T-cell (primary cell): ENCODE measurements around the gene RPA1. TPM values are rescaled to one million over a fixed set of nuclear protein-coding genes. Genes with fewer than 3 reads are reported as not detected.

Experiments used
- ATAC-seq, 4 experiments: fragments of 200-7000 bp in 3 of 4; fragments of 150-1000 bp in 1 of 4; cut with Tn5 transposase; replicated peaks in 1 of 4; 1 replicate in 3 of 4; 2 replicates in 1 of 4; pipeline ENCODE4 v1.10.0; 2021; ENCODE audit warnings: moderate library complexity in 3 of 4, mild to moderate bottlenecking in 2 of 4, moderate number of reproducible peaks in 1 of 4
- CTCF ChIA-PET, 2 donors: fragments of 300-600 bp; sonication (Branson Sonifier 250); formaldehyde crosslinking; loops; one replicate each; lab custom pipeline; 2022; ENCODE audit warnings: antibody characterized with exemption in 2 of 2; lab: Charles Lee
- POLR2A ChIA-PET, 2 donors: fragments of 300-600 bp; sonication (Branson Sonifier 250); formaldehyde crosslinking; loops; one replicate each; lab custom pipeline; 2022; ENCODE audit warnings: antibody characterized with exemption in 2 of 2; lab: Charles Lee
- DNase-seq, 35 experiments: peaks; one replicate each; pipeline versions ENCODE4 v3.0.0 to v3.0.0-alpha.2; 2013 to 2023
- H3K27ac ChIP-seq: one replicate; pipeline ENCODE4 v1.5.1; 2013; ENCODE audit warnings: low read length
- H3K27me3 ChIP-seq, 2 experiments: replicated peaks in 1 of 2; 1 replicate in 1 of 2; 2 replicates in 1 of 2; pipeline versions ENCODE4 v1.6.1 to v1.7.0; 2013; ENCODE audit warnings: low read length in 1 of 2, mixed read lengths in 1 of 2; ENCODE audit not compliant: control insufficient read depth in 2 of 2, insufficient read depth in 2 of 2; ENCODE audit errors: extremely low read depth in 1 of 2
- H3K36me3 ChIP-seq, 2 donors: 1 replicate in 1 of 2; 2 replicates in 1 of 2; pipeline versions ENCODE4 v1.6.1 to v1.7.0; 2013; ENCODE audit warnings: low read length in 1 of 2; ENCODE audit not compliant: control insufficient read depth in 2 of 2, insufficient read depth in 1 of 2; ENCODE audit errors: extremely low read depth in 1 of 2
- H3K4me1 ChIP-seq, 2 experiments: 1 replicate in 1 of 2; 2 replicates in 1 of 2; pipeline versions ENCODE4 v1.6.1 to v1.7.0; 2013; ENCODE audit warnings: low read length in 2 of 2, mixed read lengths in 1 of 2; ENCODE audit not compliant: insufficient read depth in 2 of 2, control insufficient read depth in 1 of 2; ENCODE audit errors: extremely low read depth in 1 of 2
- H3K4me3 ChIP-seq, 2 donors: 1 replicate in 1 of 2; 2 replicates in 1 of 2; pipeline versions ENCODE4 v1.5.1 to v1.7.0; 2013; ENCODE audit warnings: mild to moderate bottlenecking in 2 of 2, low read length in 1 of 2, moderate library complexity in 1 of 2; ENCODE audit not compliant: control insufficient read depth in 1 of 2; ENCODE audit errors: extremely low read depth in 1 of 2
- H3K9me3 ChIP-seq: 2 replicates; pipeline ENCODE4 v1.7.0; 2013
- H3K27ac Mint-ChIP-seq, 2 donors: one replicate each; pipeline ENCODE4 v1.8.0; 2020 to 2021; ENCODE audit warnings: mild to moderate bottlenecking in 2 of 2, mixed read lengths in 2 of 2
- H3K27me3 Mint-ChIP-seq, 2 donors: one replicate each; pipeline ENCODE4 v1.8.0; 2021 to 2022; ENCODE audit warnings: mixed read lengths in 2 of 2
- H3K36me3 Mint-ChIP-seq: one replicate; pipeline ENCODE4 v1.8.0; 2021; ENCODE audit warnings: mixed read lengths
- H3K4me1 Mint-ChIP-seq, 3 donors: one replicate each; pipeline ENCODE4 v1.8.0; 2020 to 2022; ENCODE audit warnings: mixed read lengths in 3 of 3, mild to moderate bottlenecking in 1 of 3
- H3K4me3 Mint-ChIP-seq, 3 donors: one replicate each; pipeline ENCODE4 v1.8.0; 2020 to 2022; ENCODE audit warnings: mild to moderate bottlenecking in 3 of 3, mixed read lengths in 3 of 3, moderate library complexity in 3 of 3
- H3K9me3 Mint-ChIP-seq, 3 donors: one replicate each; pipeline ENCODE4 v1.8.0; 2020 to 2022; ENCODE audit warnings: mixed read lengths in 3 of 3
- WGBS: methylation state at CpG from one replicate; pipeline ENCODE4 v1.1.5; 2013; ENCODE audit warnings: missing lambda C conversion rate; ENCODE audit not compliant: insufficient coverage; 5-methylcytosine and 5-hydroxymethylcytosine counted together
- total RNA-seq, 35 experiments: library from RNA in 6 of 35; stranded (reverse) in 6 of 35; fragments of 120-200 nt in 1 of 35; gene quantifications; one replicate each; pipeline versions ENCODE4 v1.2.1 to v1.2.4 and lab custom pipeline; 2013 to 2026

Gene RPA1
- total RNA-seq, 5 donors from 2014 or later (not counting 1 experiment from before 2014, with no cell fraction given) = 78.9 to 124 (median 107) TPM

DNA sequence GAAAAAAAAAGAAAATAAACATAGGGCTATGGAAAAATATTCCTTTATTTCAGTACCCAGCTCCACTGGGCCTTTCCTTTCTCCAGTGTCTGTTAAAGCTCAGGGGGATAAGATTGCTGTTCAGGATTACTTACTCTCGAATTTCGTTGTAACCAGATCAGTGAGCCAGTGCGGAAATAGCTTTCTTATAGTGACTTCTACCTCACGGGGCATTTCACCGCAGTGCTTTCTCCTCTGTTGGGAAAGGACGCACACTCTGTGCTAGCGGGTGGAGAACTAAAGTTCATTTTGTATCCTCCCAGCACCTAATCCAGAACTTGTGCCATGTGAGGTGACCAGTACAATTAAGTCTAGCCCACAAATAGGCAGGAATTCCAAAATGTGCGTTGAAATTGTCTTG is 38.3 kb downstream of the RPA1 start:
- H3K27ac ChIP-seq = no peak overlapping the region
- H3K9me3 ChIP-seq = no peaks in the 10 kb centered on the region
- peaks cover 0 to 6% of the 10 kb centered on the region in 2 donors for H3K36me3 ChIP-seq
- CTCF ChIA-PET = no interaction called here
- ATAC-seq (no peak), DNase-seq (no peak)
- peaks cover 28 to 29% of the 10 kb centered on the region in 2 experiments for H3K4me1 ChIP-seq
- H3K36me3 Mint-ChIP-seq = peaks cover 6% of the 10 kb centered on the region
- no peaks in the 10 kb centered on the region for H3K27me3 Mint-ChIP-seq
- H3K9me3 Mint-ChIP-seq = no peaks in the 10 kb centered on the region
- H3K4me3 ChIP-seq = no peak overlapping the region
- H3K4me3 Mint-ChIP-seq = no peak overlapping the region
- peaks cover 39 to 53% (median 47%) of the 10 kb centered on the region in 3 donors for H3K4me1 Mint-ChIP-seq
- POLR2A ChIA-PET = no interaction called here
- H3K27me3 ChIP-seq = no peaks in the 10 kb centered on the region
- 85% methylated on average over 4 of the region's 8 CpGs for WGBS
- peak overlapping the region in 1 of 2 donors; percentile 22 for H3K27ac Mint-ChIP-seq

DNA sequence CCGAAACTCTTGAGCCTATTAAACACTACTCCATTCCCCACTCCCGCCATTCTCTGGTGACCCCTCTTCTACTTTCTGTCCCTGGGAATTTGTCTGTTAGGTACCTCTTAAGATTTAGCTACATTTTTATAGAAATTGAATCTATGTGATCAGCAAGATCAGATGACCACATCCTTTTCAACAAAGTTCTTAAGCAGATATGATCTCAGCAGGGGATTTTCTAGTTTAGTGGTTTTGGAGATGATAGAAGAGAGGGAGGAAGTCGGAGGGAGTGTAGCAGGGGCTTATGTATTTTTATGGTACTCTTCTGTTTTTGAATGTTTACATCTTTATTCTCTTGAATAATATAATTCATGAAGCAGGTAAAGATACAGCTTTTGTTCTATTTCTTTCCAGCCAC is 40.8 kb downstream of the RPA1 start:
- Mint-ChIP-seq H3K36me3 (peaks cover 22% of the 10 kb centered on the region), H3K27ac (peak overlapping the region; percentile 91 to 92), H3K9me3 (no peaks in the 10 kb centered on the region), H3K27me3 (no peaks in the 10 kb centered on the region), H3K4me3 (peak overlapping the region; percentile 28 to 70 (median 54)), H3K4me1 (peaks cover 59 to 74% (median 67%) of the 10 kb centered on the region in 3 donors)
- Histone ChIP-seq H3K4me3 (no peak overlapping the region), H3K27ac (peak overlapping the region; percentile 77), H3K9me3 (no peaks in the 10 kb centered on the region), H3K4me1 (peaks cover 37 to 40% of the 10 kb centered on the region in 2 experiments), H3K36me3 (peaks cover 0 to 15% of the 10 kb centered on the region in 2 donors), H3K27me3 (no peaks in the 10 kb centered on the region)
- DNase-seq (peak in 14 of 35 experiments; percentile 7 to 80 (median 24)), ATAC-seq (peak; percentile 75 to 88 (median 82))
- ChIA-PET CTCF (interaction anchor here in 1 of 2 donors (0.6 to 1.5 kb wide), 4 partner anchors 41 to 245 kb away, joined by 3 to 5 read pairs (median 4); partner anchors contain the start of genes RPA1 and SMYD4), POLR2A (interaction anchor here (0.5 to 0.7 kb wide), 3 partner anchors 151 to 163 kb away, joined by 3 to 8 read pairs (median 3); no protein-coding TSS in a partner anchor)
- 0% methylated on average over 1 of the region's 3 CpGs for WGBS

DNA sequence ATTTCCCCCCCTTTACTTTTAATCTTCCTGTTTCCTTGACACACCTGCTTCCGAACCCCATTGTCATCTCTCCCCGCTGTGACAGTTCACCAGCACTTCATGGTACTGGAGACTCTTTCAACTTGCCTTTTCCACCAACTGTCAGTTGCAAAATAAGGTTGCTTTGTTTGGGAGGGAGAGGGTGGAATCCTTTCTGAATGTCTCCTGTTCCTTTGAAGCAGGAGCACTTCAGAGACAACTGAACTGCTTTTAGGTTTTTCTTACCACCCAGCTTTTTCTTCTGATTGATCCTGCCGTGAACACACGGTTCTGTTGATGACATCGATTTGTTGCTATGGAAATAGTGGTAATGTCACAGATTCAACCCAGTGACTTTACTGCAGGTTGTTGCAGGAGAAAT is 42.0 kb downstream of the RPA1 start:
- no peaks in the 10 kb centered on the region for H3K9me3 ChIP-seq
- peaks cover 57 to 71% (median 68%) of the 10 kb centered on the region in 3 donors for H3K4me1 Mint-ChIP-seq
- peaks cover 30% of the 10 kb centered on the region for H3K36me3 Mint-ChIP-seq
- ChIA-PET POLR2A (interaction anchor here in 1 of 2 donors (0.6 to 1.0 kb wide), 2 partner anchors 10 to 734 kb away, joined by 3 read pairs; no protein-coding TSS in a partner anchor), CTCF (interaction anchor here in 1 of 2 donors (0.6 kb wide), 1 partner anchor 336 kb away, joined by 3 read pairs; no protein-coding TSS in a partner anchor)
- WGBS = no CpG with 5 or more reads among the region's 5 CpGs
- peak overlapping the region; percentile 77 for H3K27ac ChIP-seq
- H3K36me3 ChIP-seq = peaks cover 0 to 23% of the 10 kb centered on the region in 2 donors
- DNase-seq (peak in 29 of 35 experiments; percentile 14 to 85 (median 42)), ATAC-seq (peak; percentile 50 to 82 (median 52))
- peaks cover 37 to 40% of the 10 kb centered on the region in 2 experiments for H3K4me1 ChIP-seq
- H3K4me3 Mint-ChIP-seq = peak overlapping the region; percentile 54 to 70 (median 70)
- H3K9me3 Mint-ChIP-seq = no peaks in the 10 kb centered on the region
- H3K27ac Mint-ChIP-seq = peak overlapping the region; percentile 91 to 92
- peak overlapping the region in 1 of 2 donors; percentile 12 for H3K4me3 ChIP-seq
- H3K27me3 ChIP-seq = no peaks in the 10 kb centered on the region
- no peaks in the 10 kb centered on the region for H3K27me3 Mint-ChIP-seq

DNA sequence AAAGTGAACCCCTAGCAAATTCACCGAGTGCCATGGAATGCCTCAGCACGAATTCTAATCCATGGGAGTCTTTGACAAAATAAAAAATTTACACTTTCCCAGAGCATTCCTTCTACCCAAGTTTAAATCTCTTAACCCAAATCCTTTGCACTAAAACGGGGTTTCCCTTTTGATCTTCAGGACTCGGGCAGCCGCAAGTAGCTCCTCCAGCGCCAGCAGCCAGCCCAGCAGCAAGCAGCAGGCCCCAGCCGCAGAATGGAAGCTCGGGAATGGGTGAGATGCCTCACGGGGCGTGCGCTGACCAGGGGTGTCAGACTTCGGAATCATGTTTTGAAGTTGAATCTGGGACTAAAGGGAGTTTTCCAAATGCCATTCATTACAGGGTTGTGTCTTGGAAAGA is 42.4 kb downstream of the RPA1 start:
- Mint-ChIP-seq H3K9me3 (no peaks in the 10 kb centered on the region), H3K27me3 (no peaks in the 10 kb centered on the region), H3K4me3 (peak overlapping the region; percentile 54 to 70 (median 70)), H3K27ac (peak overlapping the region; percentile 91 to 92), H3K4me1 (peaks cover 58 to 71% (median 67%) of the 10 kb centered on the region in 3 donors), H3K36me3 (peaks cover 33% of the 10 kb centered on the region)
- CTCF ChIA-PET = interaction anchor here in 1 of 2 donors (0.7 kb wide), 1 partner anchor 33 kb away, joined by 4 read pairs; no protein-coding TSS in a partner anchor
- no peak for ATAC-seq
- WGBS = 76% methylated on average over 10 of the region's 12 CpGs
- peaks cover 37 to 40% of the 10 kb centered on the region in 2 experiments for H3K4me1 ChIP-seq
- H3K36me3 ChIP-seq = peaks cover 0 to 25% of the 10 kb centered on the region in 2 donors
- no peaks in the 10 kb centered on the region for H3K27me3 ChIP-seq
- no peaks in the 10 kb centered on the region for H3K9me3 ChIP-seq
- peak overlapping the region; percentile 77 for H3K27ac ChIP-seq
- peak in 1 of 35 experiments; percentile 34 for DNase-seq
- POLR2A ChIA-PET = interaction anchor here in 1 of 2 donors (0.6 to 1.0 kb wide), 2 partner anchors 9 to 734 kb away, joined by 3 read pairs; no protein-coding TSS in a partner anchor
- no peak overlapping the region for H3K4me3 ChIP-seq

DNA sequence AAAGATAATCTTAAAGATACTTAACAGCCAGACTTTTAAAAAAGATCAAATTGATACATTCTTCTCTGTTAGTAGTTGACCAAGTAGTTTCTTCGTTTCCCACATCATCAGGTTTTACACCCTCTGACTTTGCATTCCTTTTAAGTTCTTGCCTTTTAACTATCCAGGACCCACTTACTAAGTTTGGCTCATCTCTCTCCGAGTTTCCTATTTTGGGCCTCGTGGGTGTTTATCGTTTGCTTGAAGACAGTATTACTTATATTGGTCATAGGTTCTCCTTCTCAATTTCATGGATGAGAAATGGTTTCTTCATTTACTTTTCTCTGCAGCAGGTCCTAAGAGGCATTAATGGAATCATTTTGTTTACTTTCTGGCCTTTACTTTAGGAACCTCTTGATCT is 43.2 kb downstream of the RPA1 start:
- H3K4me3 ChIP-seq = no peak overlapping the region
- no peaks in the 10 kb centered on the region for H3K27me3 ChIP-seq
- DNase-seq = peak in 1 of 35 experiments; percentile 17
- H3K27ac Mint-ChIP-seq = peak overlapping the region; percentile 91 to 93
- peaks cover 38% of the 10 kb centered on the region for H3K36me3 Mint-ChIP-seq
- no peaks in the 10 kb centered on the region for H3K9me3 Mint-ChIP-seq
- ATAC-seq = no peak
- ChIA-PET CTCF (interaction anchor here in 1 of 2 donors (0.7 kb wide), 1 partner anchor 32 kb away, joined by 4 read pairs; no protein-coding TSS in a partner anchor), POLR2A (interaction anchor here in 1 of 2 donors (1.0 kb wide), 1 partner anchor 9 kb away, joined by 3 read pairs; no protein-coding TSS in a partner anchor)
- no CpG with 5 or more reads among the region's 4 CpGs for WGBS
- peaks cover 58 to 71% (median 68%) of the 10 kb centered on the region in 3 donors for H3K4me1 Mint-ChIP-seq
- peaks cover 37 to 40% of the 10 kb centered on the region in 2 experiments for H3K4me1 ChIP-seq
- H3K9me3 ChIP-seq = no peaks in the 10 kb centered on the region
- peak overlapping the region; percentile 26 to 63 (median 55) for H3K4me3 Mint-ChIP-seq
- H3K27me3 Mint-ChIP-seq = no peaks in the 10 kb centered on the region
- H3K36me3 ChIP-seq = peaks cover 0 to 31% of the 10 kb centered on the region in 2 donors
- peak overlapping the region; percentile 77 for H3K27ac ChIP-seq

DNA sequence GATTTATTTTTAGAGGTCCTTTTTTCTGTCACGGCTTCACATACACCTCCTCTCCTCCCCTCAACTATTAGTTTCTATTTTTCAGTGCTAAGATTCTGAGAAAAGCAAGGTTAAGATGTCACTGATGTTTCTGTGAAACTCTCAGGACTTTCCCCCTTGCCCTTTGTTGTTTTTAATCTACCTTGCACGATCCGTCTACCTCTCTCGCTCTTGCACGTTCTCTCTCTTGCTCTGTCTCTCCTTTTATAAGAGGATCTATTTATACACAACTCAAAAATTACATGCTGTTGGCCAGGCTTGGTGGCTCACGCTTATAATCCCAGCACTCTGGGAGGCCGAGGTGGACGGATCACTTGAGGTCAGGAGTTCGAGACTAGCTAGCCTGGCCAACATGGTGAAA is 43.6 kb downstream of the RPA1 start:
- Histone ChIP-seq H3K27ac (peak overlapping the region; percentile 77), H3K9me3 (no peaks in the 10 kb centered on the region), H3K4me1 (peaks cover 37 to 40% of the 10 kb centered on the region in 2 experiments), H3K27me3 (no peaks in the 10 kb centered on the region), H3K4me3 (no peak overlapping the region), H3K36me3 (peaks cover 0 to 35% of the 10 kb centered on the region in 2 donors)
- no peaks in the 10 kb centered on the region for H3K9me3 Mint-ChIP-seq
- no peaks in the 10 kb centered on the region for H3K27me3 Mint-ChIP-seq
- peaks cover 39% of the 10 kb centered on the region for H3K36me3 Mint-ChIP-seq
- peaks cover 60 to 74% (median 68%) of the 10 kb centered on the region in 3 donors for H3K4me1 Mint-ChIP-seq
- ChIA-PET CTCF (no interaction called here), POLR2A (no interaction called here)
- DNase-seq (peak in 4 of 35 experiments; percentile 3 to 56 (median 7)), ATAC-seq (peak in 1 of 4 experiments; percentile 42)
- no CpG with 5 or more reads among the region's 9 CpGs for WGBS
- peak overlapping the region; percentile 26 to 63 (median 55) for H3K4me3 Mint-ChIP-seq
- peak overlapping the region; percentile 91 to 93 for H3K27ac Mint-ChIP-seq
